ENCODE measurements around the gene HEMK1. TPM values are rescaled to one million over a fixed set of nuclear protein-coding genes. Genes with fewer than 3 reads are reported as not detected.

The HEMK1 gene
- total and polyA plus RNA-seq, 7 donors: 6.1 to 16.2 (median 10.0) TPM

DNA sequence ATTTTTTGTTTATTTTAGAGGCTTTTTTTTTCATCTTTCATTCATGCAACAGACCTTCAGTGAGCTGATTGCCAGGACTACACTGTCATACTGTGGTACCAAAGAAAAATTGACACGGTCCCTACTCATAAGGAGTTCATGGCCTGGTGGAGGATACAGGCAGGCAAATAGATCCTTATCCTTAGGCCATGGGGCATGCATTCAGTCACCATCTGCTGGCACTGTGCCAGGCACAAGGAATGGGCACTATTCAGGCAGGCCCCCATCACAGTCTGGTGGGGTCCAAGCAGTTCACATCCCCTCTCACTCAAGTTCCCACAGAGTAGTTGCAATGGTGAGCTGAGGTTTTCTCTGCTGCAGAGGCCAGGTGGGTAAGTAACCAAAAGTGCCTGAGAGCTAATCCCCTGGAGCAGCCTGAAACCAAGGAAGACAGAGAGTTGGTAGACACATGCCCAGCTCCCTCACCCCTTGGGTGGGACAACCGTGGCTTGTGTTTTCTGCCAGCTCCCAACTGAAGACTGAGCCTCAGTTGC lies 25.0 kb downstream of the HEMK1 start:
- peak in 1 of 2 donors; percentile 55 for DNase-seq
- peak in 1 of 4 donors; percentile 19 for ATAC-seq
- no peaks in the 10 kb centered on the region for H3K9me3 ChIP-seq
- TF ChIP-seq, protein P1, sequence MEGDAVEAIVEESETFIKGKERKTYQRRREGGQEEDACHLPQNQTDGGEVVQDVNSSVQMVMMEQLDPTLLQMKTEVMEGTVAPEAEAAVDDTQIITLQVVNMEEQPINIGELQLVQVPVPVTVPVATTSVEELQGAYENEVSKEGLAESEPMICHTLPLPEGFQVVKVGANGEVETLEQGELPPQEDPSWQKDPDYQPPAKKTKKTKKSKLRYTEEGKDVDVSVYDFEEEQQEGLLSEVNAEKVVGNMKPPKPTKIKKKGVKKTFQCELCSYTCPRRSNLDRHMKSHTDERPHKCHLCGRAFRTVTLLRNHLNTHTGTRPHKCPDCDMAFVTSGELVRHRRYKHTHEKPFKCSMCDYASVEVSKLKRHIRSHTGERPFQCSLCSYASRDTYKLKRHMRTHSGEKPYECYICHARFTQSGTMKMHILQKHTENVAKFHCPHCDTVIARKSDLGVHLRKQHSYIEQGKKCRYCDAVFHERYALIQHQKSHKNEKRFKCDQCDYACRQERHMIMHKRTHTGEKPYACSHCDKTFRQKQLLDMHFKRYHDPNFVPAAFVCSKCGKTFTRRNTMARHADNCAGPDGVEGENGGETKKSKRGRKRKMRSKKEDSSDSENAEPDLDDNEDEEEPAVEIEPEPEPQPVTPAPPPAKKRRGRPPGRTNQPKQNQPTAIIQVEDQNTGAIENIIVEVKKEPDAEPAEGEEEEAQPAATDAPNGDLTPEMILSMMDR (IDR thresholded peaks at IDR 0.05): no peak
- WGBS, 3 donors: 9 to 26% (median 14%) methylated on average over 2 of the region's 2 CpGs
- no peak overlapping the region for H3K4me3 ChIP-seq
- no peak overlapping the region for H3K27ac ChIP-seq
- no peaks in the 10 kb centered on the region for H3K27me3 ChIP-seq (ENCODE audit: insufficient read depth in 3 of 3, low read length in 2 of 3)
- intact Hi-C loops (cut with DNase I): no loop called here
- peaks cover 16% of the 10 kb centered on the region for H3K4me1 ChIP-seq
- H3K36me3 ChIP-seq (ENCODE audit: insufficient read depth in 1 of 2, low read depth in 1 of 2): no peaks in the 10 kb centered on the region

DNA sequence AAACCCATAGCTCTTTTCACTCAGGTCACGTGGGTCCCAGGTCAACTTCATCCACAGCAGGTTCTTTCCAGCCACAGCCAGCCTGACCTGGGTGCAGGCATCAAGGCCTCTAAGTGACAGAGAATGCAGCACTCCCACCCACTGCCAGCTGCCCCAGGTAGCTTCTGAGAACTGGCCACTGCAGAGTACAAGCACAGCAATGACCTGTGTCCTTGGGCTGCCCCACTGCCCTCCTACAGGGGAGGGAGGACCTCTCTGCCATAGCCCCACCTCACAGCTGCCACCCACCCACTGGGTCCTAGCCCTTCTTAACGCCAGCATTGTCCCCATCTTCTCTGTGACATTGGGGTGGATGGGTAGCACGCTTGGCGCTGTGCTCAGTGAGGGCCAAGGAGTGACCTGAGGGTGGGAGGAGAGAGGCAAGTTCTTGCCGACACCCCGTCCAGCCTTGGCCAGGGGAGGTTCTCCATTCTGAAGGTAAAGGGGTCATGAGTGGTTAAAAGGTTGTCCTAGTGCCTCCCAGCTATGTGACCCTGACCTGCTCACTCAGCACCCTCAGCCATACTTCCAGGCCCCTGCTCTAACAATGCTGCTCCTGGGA lies 29.9 kb downstream of the HEMK1 start:
- no peaks in the 10 kb centered on the region for H3K27me3 ChIP-seq (ENCODE audit: insufficient read depth in 3 of 3, low read length in 2 of 3)
- intact Hi-C loops (cut with DNase I): no loop called here
- H3K4me3 ChIP-seq: no peak overlapping the region
- peaks cover 41% of the 10 kb centered on the region for H3K4me1 ChIP-seq
- H3K9me3 ChIP-seq: no peaks in the 10 kb centered on the region
- H3K27ac ChIP-seq: peak overlapping the region; percentile 91
- TF ChIP-seq, protein P1 (IDR thresholded peaks at IDR 0.05): no peak
- H3K36me3 ChIP-seq (ENCODE audit: insufficient read depth in 1 of 2, low read depth in 1 of 2): no peaks in the 10 kb centered on the region
- 73 to 84% (median 75%) methylated on average over 6 of the region's 6 CpGs for WGBS, 3 donors
- DNase-seq (no peak), ATAC-seq (no peak)

DNA sequence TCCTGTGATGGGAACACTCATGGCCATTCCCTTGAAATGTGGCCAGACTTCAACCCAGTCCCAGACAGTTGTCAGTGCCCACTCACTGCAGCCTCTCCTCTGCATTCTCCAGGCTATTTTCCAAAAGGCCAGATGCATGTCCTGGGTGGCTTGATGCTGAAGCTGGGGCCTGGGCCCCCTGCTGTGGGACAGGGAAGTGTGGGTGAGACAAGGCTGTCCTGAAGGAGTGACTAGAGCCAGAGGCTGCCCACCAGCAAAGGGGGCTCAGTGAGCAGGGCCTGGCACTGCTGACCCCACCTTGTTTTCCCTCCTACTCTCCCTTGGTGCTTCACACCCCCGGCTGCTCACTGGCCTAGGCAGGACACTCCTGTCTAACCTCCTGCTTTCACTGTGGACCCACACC lies 30.4 kb downstream of the HEMK1 start:
- no peak overlapping the region for H3K4me3 ChIP-seq
- no peaks in the 10 kb centered on the region for H3K27me3 ChIP-seq (ENCODE audit: insufficient read depth in 3 of 3, low read length in 2 of 3)
- no peak for DNase-seq
- no peak for ATAC-seq
- peaks cover 46% of the 10 kb centered on the region for H3K4me1 ChIP-seq
- TF ChIP-seq, protein P1 (IDR thresholded peaks at IDR 0.05): no peak
- no peaks in the 10 kb centered on the region for H3K9me3 ChIP-seq
- intact Hi-C loops (cut with DNase I): loop anchor here in 1 of 2 donors (2.0 kb wide), 1 partner anchor 15 kb away; no protein-coding TSS in a partner anchor
- WGBS, 3 donors: 46 to 75% (median 49%) methylated on average over 1 of the region's 1 CpG
- H3K36me3 ChIP-seq (ENCODE audit: insufficient read depth in 1 of 2, low read depth in 1 of 2): peaks cover 1 to 5% of the 10 kb centered on the region in 2 donors
- peak overlapping the region; percentile 91 for H3K27ac ChIP-seq

DNA sequence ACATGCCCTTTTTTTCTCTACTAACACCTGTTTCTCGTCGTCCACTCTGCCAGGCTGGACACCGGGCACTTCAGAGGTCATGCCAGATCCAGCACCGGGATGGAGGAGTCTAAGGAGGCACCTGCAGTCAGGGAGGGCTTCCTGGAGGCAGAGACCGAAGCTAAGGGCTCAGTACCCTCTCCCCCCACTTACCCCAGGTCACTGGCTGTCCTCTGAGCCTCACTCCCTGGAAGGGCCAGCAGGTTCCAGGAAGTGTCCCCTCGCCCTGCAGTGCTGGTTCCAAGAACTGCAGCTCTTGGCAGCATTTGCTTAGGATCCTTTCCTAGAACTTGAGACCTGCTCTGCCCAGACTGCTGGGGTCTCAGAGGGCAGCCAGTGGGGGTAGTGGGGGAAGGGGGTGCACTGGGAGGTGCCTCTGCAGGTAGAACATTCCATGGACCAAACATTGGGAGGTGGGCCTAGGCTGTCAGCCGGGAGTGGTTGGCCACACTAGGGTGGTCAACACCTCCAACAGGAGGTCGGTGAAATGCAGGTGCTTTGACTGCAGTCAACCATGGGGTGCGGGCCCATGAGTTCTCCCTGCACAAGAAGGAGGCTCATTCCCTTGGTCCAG lies 30.9 kb downstream of the HEMK1 start:
- Histone ChIP-seq H3K27ac (peak overlapping the region; percentile 91), H3K9me3 (no peaks in the 10 kb centered on the region), H3K4me3 (no peak overlapping the region), H3K27me3 (ENCODE audit: insufficient read depth in 3 of 3, low read length in 2 of 3) (no peaks in the 10 kb centered on the region), H3K36me3 (ENCODE audit: insufficient read depth in 1 of 2, low read depth in 1 of 2) (peaks cover 3 to 5% of the 10 kb centered on the region in 2 donors), H3K4me1 (peaks cover 50% of the 10 kb centered on the region)
- TF ChIP-seq, protein P1 (IDR thresholded peaks at IDR 0.05): no peak
- DNase-seq (peak in 1 of 2 donors; percentile 63), ATAC-seq (no peak)
- 35 to 50% (median 44%) methylated on average over 9 of the region's 9 CpGs for WGBS, 3 donors
- intact Hi-C loops (cut with DNase I): loop anchor here in 1 of 2 donors (2.0 kb wide), 1 partner anchor 15 kb away; no protein-coding TSS in a partner anchor

All from psoas muscle (tissue), 8 donors.